ENCODE results near the gene WBP2NL.

The WBP2NL gene

DNA sequence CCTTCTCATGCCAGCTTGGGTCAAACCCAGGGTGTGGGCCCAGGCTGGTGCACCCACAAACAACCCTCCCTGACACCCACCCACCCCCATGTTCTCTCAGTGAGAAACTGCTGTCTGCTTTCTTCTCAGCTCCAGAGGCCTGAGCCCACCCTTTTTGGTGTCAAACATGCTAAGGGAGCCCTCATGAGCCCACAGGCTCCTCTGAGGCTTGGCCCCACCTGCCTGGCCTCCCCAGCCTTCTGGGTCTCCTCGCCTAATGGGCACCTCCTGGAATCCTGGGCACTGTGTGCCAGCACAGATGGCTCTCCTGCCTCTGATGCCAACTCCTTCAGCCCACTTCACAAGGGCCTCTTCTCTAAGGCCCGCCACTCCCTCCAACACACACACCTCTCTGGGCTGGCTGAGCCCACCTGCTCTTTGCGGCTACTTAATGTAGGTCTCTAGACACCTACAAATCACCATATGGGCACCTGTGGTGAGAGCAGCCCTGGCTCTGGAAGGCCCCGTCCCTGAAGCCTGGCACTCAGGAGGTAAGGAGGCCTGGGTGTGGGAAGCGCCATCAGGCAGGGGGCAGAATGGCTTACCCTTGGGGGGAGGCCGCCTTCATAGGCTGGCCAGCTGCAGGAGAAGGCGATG lies 67.7 kb downstream of the WBP2NL start:
- no peaks in the 10 kb centered on the region for H3K27me3 ChIP-seq (replicated peaks)
- H3K4me3 ChIP-seq (ENCODE audit: low read depth, low read length), result no peak overlapping the region
- H3K27ac ChIP-seq, result no peak overlapping the region
- no peak for DNase-seq
- TF ChIP-seq, protein P1, sequence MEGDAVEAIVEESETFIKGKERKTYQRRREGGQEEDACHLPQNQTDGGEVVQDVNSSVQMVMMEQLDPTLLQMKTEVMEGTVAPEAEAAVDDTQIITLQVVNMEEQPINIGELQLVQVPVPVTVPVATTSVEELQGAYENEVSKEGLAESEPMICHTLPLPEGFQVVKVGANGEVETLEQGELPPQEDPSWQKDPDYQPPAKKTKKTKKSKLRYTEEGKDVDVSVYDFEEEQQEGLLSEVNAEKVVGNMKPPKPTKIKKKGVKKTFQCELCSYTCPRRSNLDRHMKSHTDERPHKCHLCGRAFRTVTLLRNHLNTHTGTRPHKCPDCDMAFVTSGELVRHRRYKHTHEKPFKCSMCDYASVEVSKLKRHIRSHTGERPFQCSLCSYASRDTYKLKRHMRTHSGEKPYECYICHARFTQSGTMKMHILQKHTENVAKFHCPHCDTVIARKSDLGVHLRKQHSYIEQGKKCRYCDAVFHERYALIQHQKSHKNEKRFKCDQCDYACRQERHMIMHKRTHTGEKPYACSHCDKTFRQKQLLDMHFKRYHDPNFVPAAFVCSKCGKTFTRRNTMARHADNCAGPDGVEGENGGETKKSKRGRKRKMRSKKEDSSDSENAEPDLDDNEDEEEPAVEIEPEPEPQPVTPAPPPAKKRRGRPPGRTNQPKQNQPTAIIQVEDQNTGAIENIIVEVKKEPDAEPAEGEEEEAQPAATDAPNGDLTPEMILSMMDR (IDR thresholded peaks at IDR 0.05; ENCODE audit: low read depth, low read length, missing control alignments), result no peak
- in situ Hi-C loops (cut with HindIII; ENCODE audit: low pct_ligation_motif_present, low sequenced_read_pairs), result no loop called here
- peaks cover 4% of the 10 kb centered on the region for H3K36me3 ChIP-seq (replicated peaks)

DNA sequence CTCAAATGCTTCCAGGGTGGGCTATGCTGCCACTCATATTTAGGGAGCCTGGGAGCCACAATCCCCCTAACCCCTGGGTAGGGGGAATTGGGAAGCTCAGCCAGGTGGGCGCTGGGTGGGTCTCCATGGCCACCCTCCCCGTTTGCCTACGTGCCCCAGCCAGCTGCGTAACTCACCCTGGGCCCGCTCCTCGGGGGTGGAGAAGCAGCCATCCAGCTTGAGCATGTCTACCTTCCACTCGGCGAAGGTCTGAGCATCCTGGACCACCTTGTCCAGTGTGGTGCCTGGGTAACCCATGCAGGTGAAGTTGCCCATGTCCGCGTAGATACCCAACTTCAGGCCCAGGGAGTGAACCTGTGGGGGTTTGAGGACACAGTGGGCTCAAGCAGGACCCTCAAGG lies 68.3 kb downstream of the WBP2NL start:
- Histone ChIP-seq H3K36me3 (replicated peaks) (peaks cover 4% of the 10 kb centered on the region), H3K4me3 (ENCODE audit: low read depth, low read length) (no peak overlapping the region), H3K27me3 (replicated peaks) (no peaks in the 10 kb centered on the region), H3K27ac (no peak overlapping the region)
- TF ChIP-seq, protein P1 (IDR thresholded peaks at IDR 0.05; ENCODE audit: low read depth, low read length, missing control alignments), result no peak
- DNase-seq, result no peak
- in situ Hi-C loops (cut with HindIII; ENCODE audit: low pct_ligation_motif_present, low sequenced_read_pairs), result no loop called here

DNA sequence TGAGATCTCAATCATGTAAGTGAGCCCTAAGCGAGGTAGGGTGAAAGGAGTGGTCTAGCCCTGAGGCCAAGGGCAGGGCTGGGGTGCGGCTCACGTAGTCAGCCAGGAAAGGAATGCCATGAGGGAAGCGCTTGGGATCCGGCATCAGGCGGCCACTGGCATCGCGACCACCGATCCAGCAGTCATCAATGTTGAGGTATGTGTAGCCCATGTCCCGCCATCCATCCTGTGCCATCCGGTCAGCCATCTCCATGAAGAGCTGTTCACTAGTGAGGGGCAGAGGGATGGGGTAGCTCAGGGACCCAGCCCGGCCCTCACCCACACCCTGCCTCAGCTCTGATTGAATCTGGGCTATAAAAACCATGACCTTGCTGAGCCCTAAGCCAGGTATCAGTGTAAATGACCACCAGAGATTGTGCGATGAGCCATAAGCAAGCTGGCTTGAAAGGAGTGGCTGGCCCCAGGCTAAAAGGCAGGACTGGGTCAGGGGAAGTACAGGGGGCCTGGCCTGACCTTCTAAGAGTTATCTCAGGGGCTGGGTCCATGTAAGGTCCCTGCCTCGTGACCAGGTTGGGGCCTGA lies 69.2 kb downstream of the WBP2NL start:
- Histone ChIP-seq H3K36me3 (replicated peaks) (peaks cover 4% of the 10 kb centered on the region), H3K27ac (no peak overlapping the region), H3K4me3 (ENCODE audit: low read depth, low read length) (no peak overlapping the region), H3K27me3 (replicated peaks) (no peaks in the 10 kb centered on the region)
- DNase-seq, result no peak
- TF ChIP-seq, protein P1 (IDR thresholded peaks at IDR 0.05; ENCODE audit: low read depth, low read length, missing control alignments), result no peak
- in situ Hi-C loops (cut with HindIII; ENCODE audit: low pct_ligation_motif_present, low sequenced_read_pairs), result no loop called here

DNA sequence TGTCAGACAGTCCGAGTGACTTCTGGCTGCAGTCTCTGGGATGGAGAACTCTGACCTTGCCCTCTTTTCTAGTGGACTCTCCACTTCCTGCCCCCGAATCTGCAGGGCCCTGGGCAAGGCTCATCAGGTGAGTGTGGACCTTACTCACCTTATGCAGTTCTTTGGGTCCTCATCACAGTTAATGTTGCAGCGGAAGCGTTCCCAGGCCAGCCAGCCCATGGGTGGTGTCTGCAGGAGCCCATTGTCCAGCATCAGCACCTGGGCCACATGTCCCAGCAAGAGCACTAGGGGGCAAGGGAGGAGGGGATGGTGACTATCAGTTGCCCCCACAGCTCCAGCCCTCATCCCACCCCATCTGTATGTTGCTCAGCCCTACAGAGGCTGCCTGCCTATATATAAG lies 69.7 kb downstream of the WBP2NL start:
- DNase-seq, result no peak
- peaks cover 4% of the 10 kb centered on the region for H3K36me3 ChIP-seq (replicated peaks)
- TF ChIP-seq, protein P1 (IDR thresholded peaks at IDR 0.05; ENCODE audit: low read depth, low read length, missing control alignments), result no peak
- in situ Hi-C loops (cut with HindIII; ENCODE audit: low pct_ligation_motif_present, low sequenced_read_pairs), result no loop called here
- no peaks in the 10 kb centered on the region for H3K27me3 ChIP-seq (replicated peaks)
- H3K27ac ChIP-seq, result no peak overlapping the region
- H3K4me3 ChIP-seq (ENCODE audit: low read depth, low read length), result no peak overlapping the region

DNA sequence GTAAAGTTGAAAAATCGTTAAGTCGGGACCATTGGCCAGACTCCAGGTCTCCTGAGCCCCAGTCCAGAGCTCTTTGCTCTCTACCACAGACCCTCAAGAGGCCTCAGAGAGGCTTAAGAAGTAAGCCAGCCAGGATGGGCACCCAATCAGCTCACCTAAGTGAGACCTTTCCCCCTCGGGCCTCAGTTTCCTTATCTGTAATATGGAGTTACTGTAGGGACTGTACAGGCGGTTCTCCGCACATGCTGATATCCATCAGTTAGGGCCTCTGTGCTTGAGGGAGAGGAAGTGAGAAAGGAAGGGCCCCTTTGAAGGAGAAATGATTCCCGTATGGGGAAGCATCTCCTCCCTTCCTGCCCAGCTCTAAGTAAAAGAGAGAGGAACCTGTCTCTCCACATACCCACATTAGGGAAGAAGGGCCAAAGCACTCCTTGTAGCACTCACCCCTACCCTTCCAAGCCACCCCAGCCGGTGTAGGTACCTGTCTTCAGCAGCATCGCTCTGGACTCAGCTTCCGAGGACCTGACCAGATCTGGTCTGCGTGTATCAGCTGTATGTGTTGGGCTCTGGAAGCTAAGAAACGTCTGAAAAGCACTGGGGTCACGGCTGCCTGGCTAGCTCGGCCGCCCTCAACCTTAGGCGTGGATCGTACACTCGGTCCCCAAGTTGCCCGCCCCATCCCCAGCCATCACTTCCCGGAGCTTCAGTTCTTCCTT lies 71.4 kb downstream of the WBP2NL start:
- in situ Hi-C loops (cut with HindIII; ENCODE audit: low pct_ligation_motif_present, low sequenced_read_pairs), result no loop called here
- Histone ChIP-seq H3K27ac (peak overlapping the region; percentile 48), H3K36me3 (replicated peaks) (peaks cover 4% of the 10 kb centered on the region), H3K4me3 (ENCODE audit: low read depth, low read length) (peak overlapping the region; percentile 63), H3K27me3 (replicated peaks) (no peaks in the 10 kb centered on the region)
- TF ChIP-seq, protein P1 (IDR thresholded peaks at IDR 0.05; ENCODE audit: low read depth, low read length, missing control alignments), result no peak
- DNase-seq, result no peak

Measured in brain microvascular endothelial cell (primary cell).